GM23338 (cell line): ENCODE data around the gene RIMS1.

Source experiments
- CREB1 ChIP-seq: fragments of 250-450 bp; sonication (Bioruptor Pico); IDR thresholded peaks from 2 replicates; pipeline ENCODE4 v1.5.0; 2020; ENCODE audit warnings: low read depth, mild to moderate bottlenecking, moderate library complexity
- EZH2 ChIP-seq: fragments of 200-600 bp; sonication (generic); IDR thresholded peaks from one replicate; pipeline ENCODE4 v1.8.0; 2017; ENCODE audit warnings: antibody characterized with exemption, mild to moderate bottlenecking, low read depth; ENCODE audit not compliant: unreplicated experiment
- EZH2phosphoT487 ChIP-seq: fragments of 200-600 bp; sonication (generic); IDR thresholded peaks from one replicate; pipeline ENCODE4 v1.8.1; 2018; ENCODE audit warnings: antibody characterized with exemption; ENCODE audit not compliant: unreplicated experiment
- JUNB ChIP-seq: IDR thresholded peaks from one replicate; pipeline ENCODE4 v1.6.1; 2016; ENCODE audit warnings: antibody characterized with exemption; ENCODE audit not compliant: unreplicated experiment
- NANOG ChIP-seq: IDR thresholded peaks from 2 replicates; pipeline ENCODE4 v1.6.1; 2016; ENCODE audit warnings: antibody characterized with exemption, borderline replicate concordance
- POLR2AphosphoS5 ChIP-seq: IDR thresholded peaks from 2 replicates; pipeline ENCODE4 v1.6.1; 2016; ENCODE audit warnings: antibody characterized with exemption, low read depth
- ZNF114 ChIP-seq: fragments of 250-450 bp; sonication (Bioruptor Pico); IDR thresholded peaks from 2 replicates; pipeline ENCODE4 v1.5.0; 2020; ENCODE audit warnings: mild to moderate bottlenecking, moderate library complexity
- ZNF331 ChIP-seq: fragments of 250-450 bp; sonication (Bioruptor Pico); IDR thresholded peaks from 2 replicates; pipeline ENCODE4 v1.5.0; 2020; ENCODE audit warnings: low read depth, mild to moderate bottlenecking, moderate library complexity
- TF ChIP-seq, protein P1 (sequence below), 2 experiments: fragments of 200-600 bp in 1 of 2; sonication (generic) in 1 of 2; conservative IDR thresholded peaks; 2 replicates each; pipeline versions ENCODE4 v1.5.1 to v1.6.1; 2016 to 2017; ENCODE audit warnings: antibody characterized with exemption in 2 of 2, low read depth in 2 of 2, mild to moderate bottlenecking in 2 of 2, moderate library complexity in 1 of 2
- TF ChIP-seq, protein P2 (sequence below): IDR thresholded peaks from 2 replicates; pipeline ENCODE4 v1.6.1; 2016; ENCODE audit warnings: antibody characterized with exemption
- TF ChIP-seq, protein P3 (sequence below): IDR thresholded peaks from one replicate; pipeline ENCODE4 v1.6.1; 2018; ENCODE audit warnings: antibody characterized with exemption; ENCODE audit not compliant: unreplicated experiment

DNA sequence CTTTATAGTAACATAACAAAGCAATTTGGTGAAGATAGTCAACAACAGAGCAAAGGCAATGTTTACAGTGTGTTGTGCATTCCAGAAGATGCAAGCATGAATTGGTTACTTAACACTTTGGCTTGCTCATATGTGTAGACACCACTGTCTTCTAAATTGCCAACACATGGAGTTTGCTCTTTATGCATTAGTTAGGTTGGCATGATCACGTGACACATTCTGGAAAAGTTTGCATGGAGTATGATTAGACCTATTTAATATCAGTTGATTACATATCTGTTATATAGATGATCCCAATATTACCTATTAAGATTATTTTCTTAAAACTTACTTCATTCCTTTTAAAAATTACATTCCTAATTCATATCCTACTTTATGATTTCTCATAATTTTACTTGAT is 197.6 kb downstream of the RIMS1 start:
- TF ChIP-seq, protein P1, sequence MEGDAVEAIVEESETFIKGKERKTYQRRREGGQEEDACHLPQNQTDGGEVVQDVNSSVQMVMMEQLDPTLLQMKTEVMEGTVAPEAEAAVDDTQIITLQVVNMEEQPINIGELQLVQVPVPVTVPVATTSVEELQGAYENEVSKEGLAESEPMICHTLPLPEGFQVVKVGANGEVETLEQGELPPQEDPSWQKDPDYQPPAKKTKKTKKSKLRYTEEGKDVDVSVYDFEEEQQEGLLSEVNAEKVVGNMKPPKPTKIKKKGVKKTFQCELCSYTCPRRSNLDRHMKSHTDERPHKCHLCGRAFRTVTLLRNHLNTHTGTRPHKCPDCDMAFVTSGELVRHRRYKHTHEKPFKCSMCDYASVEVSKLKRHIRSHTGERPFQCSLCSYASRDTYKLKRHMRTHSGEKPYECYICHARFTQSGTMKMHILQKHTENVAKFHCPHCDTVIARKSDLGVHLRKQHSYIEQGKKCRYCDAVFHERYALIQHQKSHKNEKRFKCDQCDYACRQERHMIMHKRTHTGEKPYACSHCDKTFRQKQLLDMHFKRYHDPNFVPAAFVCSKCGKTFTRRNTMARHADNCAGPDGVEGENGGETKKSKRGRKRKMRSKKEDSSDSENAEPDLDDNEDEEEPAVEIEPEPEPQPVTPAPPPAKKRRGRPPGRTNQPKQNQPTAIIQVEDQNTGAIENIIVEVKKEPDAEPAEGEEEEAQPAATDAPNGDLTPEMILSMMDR (conservative IDR thresholded peaks at IDR 0.05; ENCODE audit: low read depth in 2 of 2): no peak
- no peak for TF ChIP-seq CREB1 (CRISPR knock-in tag)
- TF ChIP-seq EZH2phosphoT487: no peak
- TF ChIP-seq EZH2: no peak
- TF ChIP-seq, protein P2, sequence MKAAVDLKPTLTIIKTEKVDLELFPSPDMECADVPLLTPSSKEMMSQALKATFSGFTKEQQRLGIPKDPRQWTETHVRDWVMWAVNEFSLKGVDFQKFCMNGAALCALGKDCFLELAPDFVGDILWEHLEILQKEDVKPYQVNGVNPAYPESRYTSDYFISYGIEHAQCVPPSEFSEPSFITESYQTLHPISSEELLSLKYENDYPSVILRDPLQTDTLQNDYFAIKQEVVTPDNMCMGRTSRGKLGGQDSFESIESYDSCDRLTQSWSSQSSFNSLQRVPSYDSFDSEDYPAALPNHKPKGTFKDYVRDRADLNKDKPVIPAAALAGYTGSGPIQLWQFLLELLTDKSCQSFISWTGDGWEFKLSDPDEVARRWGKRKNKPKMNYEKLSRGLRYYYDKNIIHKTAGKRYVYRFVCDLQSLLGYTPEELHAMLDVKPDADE: no peak
- TF ChIP-seq, protein P3, sequence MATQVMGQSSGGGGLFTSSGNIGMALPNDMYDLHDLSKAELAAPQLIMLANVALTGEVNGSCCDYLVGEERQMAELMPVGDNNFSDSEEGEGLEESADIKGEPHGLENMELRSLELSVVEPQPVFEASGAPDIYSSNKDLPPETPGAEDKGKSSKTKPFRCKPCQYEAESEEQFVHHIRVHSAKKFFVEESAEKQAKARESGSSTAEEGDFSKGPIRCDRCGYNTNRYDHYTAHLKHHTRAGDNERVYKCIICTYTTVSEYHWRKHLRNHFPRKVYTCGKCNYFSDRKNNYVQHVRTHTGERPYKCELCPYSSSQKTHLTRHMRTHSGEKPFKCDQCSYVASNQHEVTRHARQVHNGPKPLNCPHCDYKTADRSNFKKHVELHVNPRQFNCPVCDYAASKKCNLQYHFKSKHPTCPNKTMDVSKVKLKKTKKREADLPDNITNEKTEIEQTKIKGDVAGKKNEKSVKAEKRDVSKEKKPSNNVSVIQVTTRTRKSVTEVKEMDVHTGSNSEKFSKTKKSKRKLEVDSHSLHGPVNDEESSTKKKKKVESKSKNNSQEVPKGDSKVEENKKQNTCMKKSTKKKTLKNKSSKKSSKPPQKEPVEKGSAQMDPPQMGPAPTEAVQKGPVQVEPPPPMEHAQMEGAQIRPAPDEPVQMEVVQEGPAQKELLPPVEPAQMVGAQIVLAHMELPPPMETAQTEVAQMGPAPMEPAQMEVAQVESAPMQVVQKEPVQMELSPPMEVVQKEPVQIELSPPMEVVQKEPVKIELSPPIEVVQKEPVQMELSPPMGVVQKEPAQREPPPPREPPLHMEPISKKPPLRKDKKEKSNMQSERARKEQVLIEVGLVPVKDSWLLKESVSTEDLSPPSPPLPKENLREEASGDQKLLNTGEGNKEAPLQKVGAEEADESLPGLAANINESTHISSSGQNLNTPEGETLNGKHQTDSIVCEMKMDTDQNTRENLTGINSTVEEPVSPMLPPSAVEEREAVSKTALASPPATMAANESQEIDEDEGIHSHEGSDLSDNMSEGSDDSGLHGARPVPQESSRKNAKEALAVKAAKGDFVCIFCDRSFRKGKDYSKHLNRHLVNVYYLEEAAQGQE: no peak
- no peak for TF ChIP-seq POLR2AphosphoS5
- no peak for TF ChIP-seq ZNF331 (CRISPR knock-in tag)
- TF ChIP-seq JUNB: no peak
- TF ChIP-seq NANOG: no peak
- no peak for TF ChIP-seq ZNF114 (CRISPR knock-in tag)
